ENCODE results near the gene SP7.
A peak's percentile ranks its signal among the peaks of the same experiment; 100 is the strongest.
"Not testable (repeated sequence)": the region's sequence is repeated elsewhere in the genome, so short reads cannot be mapped to it uniquely, and the experiment has no call there.

Gene SP7

GRCh38 chr12:53346491-53346890 is 10.3 kb upstream of the SP7 start:
- no peak for DNase-seq (ENCODE audit: low read depth in 2 of 2)

GRCh38 chr12:53345486-53346188 is 9.5 kb upstream of the SP7 start:
- no peak for DNase-seq (ENCODE audit: low read depth in 2 of 2)

DNA sequence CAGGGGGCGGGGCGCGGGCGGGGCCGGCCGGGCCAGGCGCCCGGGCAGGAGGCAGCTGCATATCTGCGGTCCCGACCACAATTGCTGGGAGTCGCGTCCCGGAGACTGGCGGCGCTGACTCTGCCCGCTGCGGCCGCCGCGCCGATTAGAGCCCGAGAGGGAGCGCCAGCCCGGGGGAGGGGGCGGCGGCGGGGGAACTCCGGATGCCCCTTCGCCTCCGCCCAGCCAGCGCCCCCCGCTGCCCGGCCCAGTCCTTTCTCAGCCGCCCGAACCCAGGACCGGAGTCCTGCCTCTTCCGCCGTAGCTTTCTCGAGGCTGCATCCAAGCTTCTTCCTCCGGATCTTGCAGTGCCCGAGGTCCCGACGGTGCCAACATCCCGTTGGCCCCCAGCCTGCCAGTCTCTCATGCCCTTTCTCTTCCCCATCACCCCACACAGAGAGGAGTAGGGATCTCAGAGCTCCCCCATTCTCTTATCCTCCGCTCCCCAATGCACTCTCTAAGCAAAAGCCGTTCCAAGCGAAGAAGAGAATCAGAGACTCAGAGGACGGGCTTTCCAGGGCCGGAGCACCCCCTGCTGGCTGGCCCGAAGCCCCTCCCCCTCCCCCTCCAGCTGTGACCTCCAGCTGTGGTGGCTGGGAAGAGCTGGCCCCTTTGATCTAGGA is 8.8 kb upstream of the SP7 start:
- DNase-seq (ENCODE audit: low read depth in 2 of 2) = peak; percentile 20 to 58

DNA sequence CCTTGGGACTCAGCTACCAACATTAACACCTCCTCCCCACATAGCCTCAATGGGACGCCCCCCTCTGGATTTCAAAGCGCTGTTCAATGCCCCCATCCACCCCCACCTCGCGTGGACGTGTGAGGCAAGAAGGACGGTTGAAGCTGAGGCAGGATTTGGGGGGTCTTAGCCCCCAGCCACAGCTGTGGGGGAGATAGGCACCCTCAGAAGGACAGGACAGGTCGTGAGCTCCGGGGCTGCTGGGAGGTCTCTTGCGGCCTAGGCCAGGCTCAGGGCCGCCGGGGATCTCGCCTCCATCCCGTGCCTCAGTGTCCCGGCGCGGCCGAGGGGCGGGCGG is 8.3 kb upstream of the SP7 start:
- DNase-seq (ENCODE audit: low read depth in 2 of 2) = no peak

DNA sequence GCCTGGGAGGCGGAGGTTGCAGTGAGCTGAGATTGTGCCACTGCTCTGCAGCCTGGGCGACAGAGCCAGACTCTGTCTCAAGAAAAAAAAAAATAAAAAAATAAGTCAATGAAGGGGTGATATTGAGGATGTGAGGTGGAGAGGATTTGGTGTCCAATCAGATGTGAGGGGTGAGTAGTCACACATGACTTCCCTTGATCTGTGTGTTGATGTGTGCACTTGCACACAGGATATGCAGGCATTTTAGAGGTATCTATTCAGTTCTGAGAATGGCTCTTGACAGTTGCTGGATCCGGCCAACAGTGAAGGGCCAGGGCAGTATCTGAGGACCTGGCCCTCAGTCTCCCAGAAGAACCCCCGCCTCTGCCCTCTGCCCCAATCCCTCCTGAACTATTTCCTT is 7.8 kb upstream of the SP7 start:
- no peak for DNase-seq (ENCODE audit: low read depth in 2 of 2)

DNA sequence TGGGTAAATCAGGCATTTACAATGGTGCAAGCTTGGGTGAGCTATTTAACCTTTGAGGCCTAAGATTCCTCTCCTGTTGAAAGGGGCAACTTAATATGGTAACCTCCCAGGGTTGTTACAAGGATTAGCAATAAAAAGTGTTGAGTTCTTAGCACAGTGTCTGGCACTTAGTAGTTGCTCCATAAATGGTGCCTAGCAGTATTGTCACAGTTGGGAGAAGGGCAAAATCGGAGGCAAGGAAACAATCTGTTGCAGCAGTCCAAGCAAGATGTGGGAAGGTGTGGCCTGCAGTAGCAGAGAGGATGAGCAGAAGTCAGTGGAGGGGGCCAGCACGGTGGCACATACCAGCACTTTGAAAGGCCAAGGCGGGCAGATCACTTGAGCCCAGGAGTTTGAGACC is 7.3 kb upstream of the SP7 start:
- no peak for DNase-seq (ENCODE audit: low read depth in 2 of 2)

GRCh38 chr12:53340398-53340797 is 4.2 kb upstream of the SP7 start:
- no peak for DNase-seq (ENCODE audit: low read depth in 2 of 2)

DNA sequence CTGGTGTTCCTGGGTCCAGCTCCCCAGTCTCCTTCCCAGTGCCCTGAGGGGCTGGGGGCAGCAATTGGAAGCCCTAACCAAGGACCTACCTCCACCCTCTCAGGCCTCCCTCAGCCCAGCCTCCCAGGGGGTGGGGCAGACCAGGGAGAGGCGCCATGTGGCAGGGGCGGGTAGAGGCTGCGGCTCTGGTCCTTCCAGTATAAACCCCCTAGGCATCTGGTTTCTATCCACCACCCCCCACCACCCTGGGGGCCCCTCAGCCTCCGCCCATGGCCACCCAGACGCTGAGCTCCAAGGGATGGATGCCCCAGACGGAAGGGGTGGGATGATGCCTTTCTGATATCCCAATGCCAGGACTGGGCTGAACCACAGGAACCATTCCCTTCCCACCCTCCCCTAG is 2.8 kb upstream of the SP7 start:
- DNase-seq (ENCODE audit: low read depth in 2 of 2) = no peak

DNA sequence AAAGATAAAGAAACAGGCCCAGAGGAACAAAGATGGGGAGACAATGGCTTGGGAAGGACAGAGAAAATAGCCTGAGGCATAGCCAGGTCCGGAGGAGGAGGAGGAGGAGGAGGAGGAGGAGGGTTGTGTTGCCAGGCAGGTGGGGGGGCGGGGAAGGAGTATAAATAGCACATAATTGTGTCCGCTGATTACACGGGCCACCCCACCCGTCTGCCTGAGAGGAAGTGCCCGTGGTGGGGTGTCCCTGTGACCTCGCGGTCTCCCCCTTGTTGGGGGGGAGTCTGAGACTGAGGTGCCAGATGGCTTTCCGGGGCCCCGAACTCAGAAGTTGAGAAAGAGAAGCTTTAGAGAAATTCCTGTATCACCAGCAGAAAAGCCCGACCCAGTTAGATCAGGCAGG is 1.9 kb upstream of the SP7 start:
- DNase-seq (ENCODE audit: low read depth in 2 of 2) = no peak

DNA sequence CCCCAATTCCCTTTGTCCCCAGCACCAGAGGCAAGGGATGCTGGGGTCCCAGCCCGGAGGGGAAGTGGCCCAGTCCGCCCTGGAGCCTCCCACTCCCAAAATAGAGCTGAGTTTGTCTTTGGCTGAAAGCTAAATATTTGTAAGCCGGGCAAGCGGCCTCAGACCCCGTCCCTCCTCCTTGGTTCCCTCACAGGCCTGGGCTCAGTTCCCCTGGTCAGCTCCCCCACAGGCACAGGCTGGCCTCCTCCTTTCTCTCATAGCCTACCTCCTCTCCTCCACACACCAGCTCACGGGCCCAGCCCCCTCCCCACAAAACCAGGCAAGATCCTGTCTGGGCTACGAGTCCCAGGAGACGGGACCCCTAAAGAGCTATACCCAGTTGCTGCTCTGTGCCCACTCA is 1.3 kb downstream of the SP7 start:
- DNase-seq (ENCODE audit: low read depth in 2 of 2) = no peak

DNA sequence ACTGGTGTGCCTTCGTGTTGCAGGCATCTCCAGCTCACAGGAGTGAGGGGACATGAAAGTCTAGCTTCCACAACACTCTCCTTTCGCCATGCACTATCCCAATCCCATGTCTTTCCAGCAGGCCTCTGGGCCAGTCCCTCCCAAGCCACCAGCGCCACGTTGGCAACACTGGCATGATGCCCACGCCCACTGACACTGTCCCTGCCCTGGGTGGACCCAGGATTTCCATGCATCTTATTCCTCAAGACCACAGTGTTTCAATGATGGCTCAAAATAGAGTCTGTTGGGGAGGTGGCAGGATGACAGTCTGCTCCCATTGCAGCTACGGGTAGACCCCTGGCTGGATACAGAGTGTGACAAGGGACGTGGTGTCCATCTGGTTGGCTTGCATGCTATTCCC is 2.3 kb downstream of the SP7 start:
- no peak for DNase-seq (ENCODE audit: low read depth in 2 of 2)

- DNase-seq (ENCODE audit: low read depth in 2 of 2) = no peak
Measured at GRCh38 chr12:53333289-53333688, 2.9 kb downstream of the SP7 start.

DNA sequence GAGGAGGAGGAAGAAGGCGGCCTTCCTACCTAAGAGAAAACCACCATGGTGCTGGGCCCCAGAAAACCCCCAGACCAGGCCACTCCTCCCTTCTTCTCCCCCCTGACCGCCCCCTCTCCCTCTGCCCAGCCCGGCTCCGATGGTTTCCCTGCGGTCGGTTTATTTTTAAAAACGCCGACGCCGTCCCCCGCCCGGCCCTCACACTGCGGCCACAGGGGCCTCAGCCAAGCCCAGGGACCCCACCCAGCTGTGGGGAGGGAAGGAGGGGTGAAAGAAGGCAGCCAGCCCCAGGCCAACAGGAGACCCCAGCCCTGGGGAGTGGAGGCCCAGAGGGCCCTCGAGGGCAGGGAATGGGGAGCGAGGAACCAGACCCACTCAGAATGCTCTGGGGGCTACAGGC is 3.4 kb downstream of the SP7 start:
- no peak for DNase-seq (ENCODE audit: low read depth in 2 of 2)

DNA sequence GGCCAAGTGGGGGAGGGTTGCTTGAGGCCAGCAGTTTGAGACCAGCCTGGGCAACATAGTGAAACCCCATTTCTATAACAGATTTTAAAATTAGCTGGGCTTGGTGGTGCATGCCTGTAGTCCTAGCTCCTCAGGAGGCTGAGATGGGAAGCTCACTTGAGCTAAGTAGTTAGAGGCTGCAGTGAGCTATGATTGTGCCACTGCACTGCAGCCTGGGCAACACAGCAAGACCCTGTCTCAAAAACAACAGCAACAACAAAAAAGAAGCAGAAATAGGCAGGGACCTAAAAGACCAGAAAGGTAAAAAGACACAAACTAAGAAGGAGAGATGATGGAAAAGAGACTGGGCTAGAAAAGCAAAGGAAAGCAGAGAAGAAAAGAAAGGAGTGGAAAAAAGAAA is 3.8 kb downstream of the SP7 start:
- not testable (repeated sequence) for DNase-seq (ENCODE audit: low read depth in 2 of 2)

DNA sequence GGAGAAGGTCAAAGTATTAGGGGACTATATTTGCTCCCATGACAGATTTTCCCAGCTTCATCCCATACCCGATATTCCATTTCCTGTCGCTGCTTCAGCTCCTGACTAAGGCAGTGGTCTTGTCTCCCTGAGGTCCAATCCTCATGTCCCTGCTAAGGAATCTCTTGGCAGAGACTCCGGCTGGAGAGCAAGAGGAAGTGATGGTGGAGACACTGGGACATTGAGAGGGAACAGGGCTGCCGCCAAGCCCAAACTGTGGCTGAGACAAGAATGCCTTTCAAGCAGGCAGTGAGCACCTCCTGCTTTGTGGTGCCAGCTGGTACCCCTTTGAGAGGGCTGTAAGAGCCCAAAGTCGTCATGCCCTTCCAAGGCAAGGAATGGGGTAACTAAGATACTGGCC is 5.5 kb downstream of the SP7 start:
- no peak for DNase-seq (ENCODE audit: low read depth in 2 of 2)

DNA sequence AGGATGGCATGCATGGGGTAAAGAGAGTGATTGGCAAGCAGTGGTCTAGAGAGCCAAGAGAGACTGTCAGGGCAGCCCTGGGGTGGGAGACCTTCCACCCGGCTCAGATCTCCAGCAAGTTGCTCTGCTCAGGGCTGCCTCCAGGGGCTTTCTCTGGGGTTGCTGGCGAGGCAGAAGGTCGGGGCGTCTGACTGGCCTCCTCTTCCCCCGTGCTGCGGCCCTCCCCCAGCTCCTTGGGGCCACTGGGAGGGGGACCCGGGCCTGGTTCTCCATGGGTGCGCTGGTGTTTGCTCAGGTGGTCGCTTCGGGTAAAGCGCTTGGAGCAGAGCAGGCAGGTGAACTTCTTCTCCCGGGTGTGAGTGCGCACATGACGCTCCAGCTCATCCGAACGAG is 8.1 kb downstream of the SP7 start:
- no peak for DNase-seq (ENCODE audit: low read depth in 2 of 2)

GRCh38 chr12:53327435-53328042 is 8.6 kb downstream of the SP7 start:
- DNase-seq (ENCODE audit: low read depth in 2 of 2) = no peak

- DNase-seq (ENCODE audit: low read depth in 2 of 2) = no peak
Measured at GRCh38 chr12:53326460-53327185, 9.5 kb downstream of the SP7 start.

DNA sequence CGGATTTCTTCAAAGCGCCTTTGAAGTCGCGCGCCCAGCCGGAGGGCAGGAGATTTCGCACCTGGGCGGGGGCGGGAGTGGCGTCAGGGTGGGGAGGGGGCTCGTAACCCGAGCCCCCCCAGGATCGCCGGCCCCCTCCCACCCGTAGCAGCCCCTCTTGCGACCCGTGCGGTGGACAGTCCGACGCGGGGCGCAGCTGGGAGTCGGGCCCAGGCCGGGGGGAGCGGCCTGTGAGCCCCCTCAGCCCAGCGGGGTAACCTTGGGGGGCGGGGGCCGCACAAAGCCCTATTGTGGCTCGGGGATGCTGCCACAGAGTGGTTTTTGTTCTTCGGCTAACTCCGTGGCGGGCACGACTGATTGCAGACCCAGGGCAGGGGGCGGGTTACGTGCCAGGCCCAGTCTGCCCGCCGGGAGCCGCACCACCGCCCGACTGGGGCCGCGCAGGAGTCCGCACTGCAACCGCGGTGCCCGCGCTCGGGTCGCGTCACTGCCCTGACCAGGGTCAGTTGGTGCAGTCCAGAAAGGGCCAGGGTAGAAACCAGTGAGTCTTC is 10.6 kb downstream of the SP7 start:
- no peak for DNase-seq (ENCODE audit: low read depth in 2 of 2)

DNA sequence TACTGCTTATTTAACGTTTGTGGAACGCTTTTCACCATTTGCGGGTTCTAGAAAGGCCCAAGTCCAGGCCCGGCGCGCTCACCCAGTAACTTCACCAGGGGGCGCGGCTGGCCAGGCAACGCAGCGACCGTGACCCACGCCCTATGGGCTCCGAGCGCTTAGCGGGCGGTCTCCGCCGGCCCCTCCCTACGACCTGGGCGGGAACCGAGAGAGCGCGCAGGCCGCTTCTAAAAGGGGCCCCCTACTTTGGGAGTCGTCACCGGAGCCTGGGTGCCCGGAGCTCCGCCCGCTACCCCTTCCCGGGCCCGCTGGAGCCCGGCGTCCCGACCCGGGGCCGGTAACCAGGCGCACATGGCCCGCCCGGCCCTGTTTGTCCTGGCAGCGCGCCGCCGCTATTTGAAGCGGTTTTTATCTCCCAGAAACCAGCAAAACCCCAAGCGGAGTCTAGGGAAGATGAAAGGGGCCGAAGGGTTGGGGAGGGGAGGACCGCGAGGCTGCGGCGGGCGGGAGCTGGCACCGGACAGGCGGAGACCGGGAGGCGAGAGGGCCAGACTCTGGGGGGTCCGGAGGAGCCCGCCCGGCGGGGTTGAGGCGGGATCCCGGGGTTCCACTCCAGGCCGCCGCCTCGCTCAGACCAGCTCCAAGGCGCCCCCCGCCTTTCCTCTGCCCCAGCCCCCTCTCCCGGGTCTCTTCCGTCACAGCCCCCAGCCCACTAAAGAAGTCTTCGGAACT is 11.2 kb downstream of the SP7 start:
- DNase-seq (ENCODE audit: low read depth in 2 of 2) = peak; percentile 59 to 66

GRCh38 chr12:53324113-53324778 is 11.9 kb downstream of the SP7 start:
- DNase-seq (ENCODE audit: low read depth in 2 of 2) = no peak

All from stimulated activated CD4-positive, alpha-beta T cell treated with anti-CD3 and anti-CD28 coated beads, Interleukin-1b, Interleukin-23, amount 100 ng/mL, for 1 hour (primary cell).